Measurements from ENCODE around the gene ZFAND2A.
"Not testable (repeated sequence)": the region's sequence is repeated elsewhere in the genome, so short reads cannot be mapped to it uniquely, and the experiment has no call there.

ZFAND2A gene

DNA sequence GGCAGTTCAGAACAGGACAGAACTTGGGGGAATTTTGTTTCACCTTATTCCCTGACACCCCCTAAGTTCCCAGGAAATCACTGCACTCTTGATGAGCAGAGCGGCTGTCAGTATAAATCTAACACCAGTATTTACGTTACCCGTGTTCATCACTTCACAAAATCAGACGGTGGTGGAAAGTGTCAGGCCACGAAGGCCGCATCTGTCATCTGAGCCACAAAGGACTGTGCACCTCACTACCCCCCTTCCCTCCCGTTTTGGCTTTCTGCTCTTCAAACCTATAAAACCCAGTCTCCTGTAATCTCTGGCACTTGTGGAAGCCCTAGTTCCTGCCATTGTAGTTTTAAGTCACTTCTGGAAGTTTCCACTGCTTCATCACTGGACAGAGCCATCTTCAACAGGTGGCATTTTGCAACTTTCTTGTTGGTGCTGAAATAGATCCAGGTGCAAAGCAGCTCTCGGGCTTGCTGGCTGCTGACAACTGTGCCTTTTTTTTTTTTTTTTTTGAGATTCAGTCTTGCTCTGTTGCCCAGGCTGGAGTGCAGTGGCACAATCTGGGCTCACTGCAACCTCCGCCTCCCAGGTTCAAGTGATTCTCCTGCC is 9.5 kb downstream of the ZFAND2A start:
- DNase-seq: no peak

- DNase-seq: no peak
Measured at GRCh38 chr7:1149351-1149794, 10.6 kb downstream of the ZFAND2A start.

- not testable (repeated sequence) for DNase-seq
Measured at GRCh38 chr7:1147873-1148272, 12.1 kb downstream of the ZFAND2A start.

- DNase-seq: no peak
Measured at GRCh38 chr7:1144269-1144771, 15.7 kb downstream of the ZFAND2A start.

GRCh38 chr7:1143031-1143430 is 17.0 kb downstream of the ZFAND2A start:
- DNase-seq: not testable (repeated sequence)

DNA sequence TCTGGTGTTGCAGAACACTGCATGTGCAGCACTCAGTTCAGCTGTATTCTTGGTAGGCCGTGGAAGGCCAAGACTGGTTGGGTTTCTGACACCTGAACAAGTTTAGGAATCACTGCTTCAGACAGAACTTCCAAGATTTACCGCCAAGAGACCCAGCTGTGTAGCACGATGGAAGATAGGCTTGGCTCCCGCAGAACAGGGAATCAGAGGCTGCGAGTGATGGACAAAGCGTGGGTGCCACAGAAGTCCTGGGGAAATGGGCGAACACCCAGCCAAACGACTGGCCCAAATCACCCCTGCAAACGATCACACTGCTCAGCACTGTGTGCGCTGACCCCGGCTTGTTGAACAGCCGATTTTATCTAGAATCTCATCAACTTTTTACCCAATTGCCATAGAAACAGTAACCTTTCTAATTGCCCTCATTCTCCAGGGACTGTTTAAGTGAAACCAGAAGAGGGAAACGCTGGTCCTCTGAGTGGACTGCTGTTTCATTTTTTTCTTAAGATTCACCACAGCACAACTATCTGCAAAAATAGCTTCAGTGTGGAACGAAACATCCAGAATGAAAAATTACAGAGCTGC is 17.9 kb downstream of the ZFAND2A start:
- DNase-seq: no peak

GRCh38 chr7:1141651-1142050 is 18.3 kb downstream of the ZFAND2A start:
- DNase-seq: no peak

DNA sequence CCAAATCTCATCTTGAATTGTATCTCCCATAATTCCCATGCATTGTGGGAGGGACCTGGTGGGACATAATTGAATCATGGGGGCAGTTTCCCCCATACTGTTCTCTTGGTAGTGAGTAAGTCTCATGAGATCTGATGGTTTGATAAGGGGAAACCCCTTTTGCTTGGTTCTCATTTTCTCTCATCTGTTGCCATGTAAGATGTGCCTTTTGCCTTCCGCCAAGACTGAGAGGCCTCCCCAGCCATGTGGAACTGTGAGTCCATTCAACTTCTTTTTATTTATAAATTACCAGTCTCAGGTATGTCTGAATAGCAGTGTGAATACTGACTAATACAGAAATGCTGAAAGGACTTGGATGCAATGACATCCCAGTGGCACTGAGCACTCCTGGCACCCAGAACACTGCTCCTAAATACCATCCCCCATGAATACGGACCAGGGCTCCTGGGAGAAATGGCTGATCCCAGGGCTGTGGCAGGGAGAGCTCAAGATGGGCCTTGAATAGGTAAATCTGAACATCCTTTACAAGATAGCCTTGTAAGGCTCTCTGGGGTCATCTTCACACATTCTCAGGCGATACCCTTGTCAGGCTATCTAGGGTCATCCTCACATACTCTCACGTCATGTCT is 19.4 kb downstream of the ZFAND2A start:
- no peak for DNase-seq

DNA sequence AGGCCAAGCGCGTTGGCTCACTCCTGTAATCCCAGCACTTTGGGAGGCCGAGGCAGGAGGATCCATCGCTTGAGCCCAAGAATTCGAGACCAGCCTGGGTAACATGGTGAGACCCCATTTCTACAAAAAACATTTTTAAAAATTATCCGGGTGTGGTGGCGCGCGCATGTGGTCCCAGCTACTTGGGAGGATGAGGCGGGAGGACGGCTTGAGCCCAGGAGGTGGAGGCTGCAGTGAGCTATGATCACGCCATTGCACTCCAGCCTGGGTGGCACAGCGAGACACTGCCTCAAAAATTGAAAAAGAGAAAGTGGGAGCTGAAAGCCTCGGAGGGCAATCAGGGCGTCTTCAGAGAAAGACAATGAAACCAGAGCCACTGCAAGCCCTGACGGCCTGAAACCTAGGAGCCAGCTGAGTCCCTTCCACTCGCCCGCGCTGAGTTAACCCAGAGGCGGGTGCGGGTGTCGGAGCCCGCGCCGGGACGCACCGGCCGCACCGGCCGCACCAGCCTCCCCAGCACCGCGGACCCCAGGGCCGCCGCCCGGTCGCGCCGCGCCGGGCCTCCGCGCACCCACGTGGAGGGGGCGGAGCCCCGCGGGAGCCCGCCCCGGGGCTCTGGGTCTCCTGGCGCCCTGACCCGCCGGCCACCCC is 22.4 kb downstream of the ZFAND2A start:
- no peak for DNase-seq

DNA sequence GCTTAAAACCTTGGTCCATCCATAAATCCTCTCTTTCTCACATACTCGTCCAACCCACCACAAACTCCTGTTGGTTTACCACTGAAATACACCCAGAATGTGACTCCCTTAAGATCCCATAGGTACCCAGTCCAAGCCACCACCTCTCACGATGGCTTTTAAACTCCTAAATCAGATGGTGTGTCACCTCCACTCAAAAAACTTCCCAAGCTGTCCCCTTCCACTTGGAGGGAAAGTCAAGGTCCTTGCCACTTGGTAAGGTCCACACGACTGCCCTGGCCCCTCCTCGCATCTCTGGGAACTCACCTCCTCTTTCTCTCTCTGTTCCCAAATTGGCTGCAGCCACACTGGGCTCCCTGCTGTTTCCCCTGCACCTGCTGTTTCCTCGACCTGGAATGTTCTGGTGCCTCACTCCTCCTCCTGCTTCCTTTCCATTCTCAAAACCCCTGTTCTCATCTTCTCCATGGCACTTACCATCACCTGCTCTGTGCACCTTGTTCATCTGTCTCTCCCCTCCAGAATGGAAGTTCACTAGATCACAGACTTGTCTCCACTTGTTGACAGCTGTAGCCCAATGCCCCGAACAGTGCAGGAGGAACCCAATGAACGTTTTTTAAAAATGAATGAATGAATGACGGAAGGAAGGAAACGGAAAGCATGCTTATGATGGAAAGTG is 23.0 kb downstream of the ZFAND2A start:
- DNase-seq: no peak

- no peak for DNase-seq
Measured at GRCh38 chr7:1134951-1135350, 25.0 kb downstream of the ZFAND2A start.

DNA sequence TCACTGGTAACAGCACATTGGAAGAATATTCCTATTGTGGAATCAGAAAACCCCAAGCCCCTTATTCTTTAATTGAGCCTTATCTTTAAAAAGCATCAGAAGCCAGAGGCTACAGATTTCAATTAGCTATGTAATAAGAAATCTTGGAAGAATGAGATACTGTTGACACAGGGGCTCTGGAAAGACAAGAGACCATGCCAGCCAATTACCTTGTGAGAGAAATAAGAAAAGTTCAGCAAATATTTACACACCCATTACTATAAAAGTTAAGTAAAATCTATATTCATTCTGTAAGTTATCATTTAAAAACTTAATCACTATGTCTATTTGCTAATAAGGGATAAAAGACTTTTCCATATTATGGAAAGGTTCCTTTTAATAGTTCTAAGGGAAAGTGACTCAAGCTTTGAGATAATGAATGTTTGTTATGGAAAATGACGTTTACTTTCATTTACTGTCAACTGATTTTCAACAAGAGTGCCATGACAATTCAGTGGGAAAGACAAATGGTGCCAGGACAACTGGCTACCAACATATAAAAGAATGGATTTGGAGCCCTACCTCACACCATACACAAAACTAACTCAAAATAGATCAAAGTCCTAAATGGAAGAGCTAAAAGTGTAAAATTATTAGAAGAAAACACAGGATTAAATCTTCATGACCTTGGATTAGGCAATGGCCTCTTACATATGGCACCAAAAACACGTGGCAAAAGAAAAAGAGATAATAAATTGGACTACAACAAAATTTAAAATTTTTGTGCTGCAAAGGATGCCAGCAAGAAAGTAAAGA is 28.3 kb downstream of the ZFAND2A start:
- DNase-seq: no peak

DNA sequence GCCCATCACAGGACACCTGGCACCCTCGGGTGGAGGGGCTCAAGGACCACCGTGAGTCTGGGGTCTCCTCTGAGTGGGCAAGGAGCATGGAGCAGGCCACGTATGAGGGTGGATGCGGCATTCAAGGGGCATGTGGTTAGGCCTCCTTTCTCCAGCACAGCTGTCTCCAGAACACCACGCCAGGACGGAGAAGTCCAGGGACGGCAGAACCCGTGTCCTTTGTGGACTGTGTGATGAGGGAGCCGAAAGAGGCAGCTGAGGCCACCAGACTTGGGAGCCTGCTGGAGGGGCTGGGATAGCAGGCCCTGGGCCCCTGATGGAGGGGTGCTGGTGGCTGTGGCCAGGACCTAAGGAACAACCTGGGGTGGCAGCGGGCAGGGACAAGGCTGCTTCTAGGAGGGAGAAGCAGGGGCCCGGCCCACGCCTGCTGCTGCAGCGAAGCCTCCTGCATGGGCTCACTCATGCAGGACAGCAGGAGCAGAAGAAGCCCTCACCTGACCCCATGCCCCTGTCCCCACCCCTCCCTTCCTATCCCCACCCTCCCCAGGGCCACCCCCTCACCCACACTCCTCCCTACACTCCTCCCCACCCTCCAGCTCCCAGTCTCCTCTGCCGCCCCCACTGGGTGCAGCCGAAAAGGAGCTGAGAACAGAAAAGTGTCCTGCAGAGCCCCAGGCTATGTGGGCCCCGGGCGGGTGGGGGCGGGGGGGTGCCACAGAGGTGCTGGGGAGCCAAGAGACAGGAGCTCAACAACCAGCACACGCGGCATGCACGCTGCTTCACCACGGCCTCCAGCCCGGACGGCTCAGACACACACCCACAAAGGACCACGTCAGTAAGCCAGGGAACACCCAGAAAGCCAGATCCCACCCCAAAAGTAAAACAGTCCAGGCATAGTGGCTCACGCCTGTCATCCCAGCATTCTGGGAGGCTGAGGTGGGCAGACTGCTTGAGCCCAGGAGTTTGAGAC is 29.7 kb downstream of the ZFAND2A start:
- no peak for DNase-seq

GRCh38 chr7:1129431-1129830 is 30.6 kb downstream of the ZFAND2A start:
- DNase-seq: no peak

- no peak for DNase-seq
Measured at GRCh38 chr7:1127001-1127400, 33.0 kb downstream of the ZFAND2A start.

DNA sequence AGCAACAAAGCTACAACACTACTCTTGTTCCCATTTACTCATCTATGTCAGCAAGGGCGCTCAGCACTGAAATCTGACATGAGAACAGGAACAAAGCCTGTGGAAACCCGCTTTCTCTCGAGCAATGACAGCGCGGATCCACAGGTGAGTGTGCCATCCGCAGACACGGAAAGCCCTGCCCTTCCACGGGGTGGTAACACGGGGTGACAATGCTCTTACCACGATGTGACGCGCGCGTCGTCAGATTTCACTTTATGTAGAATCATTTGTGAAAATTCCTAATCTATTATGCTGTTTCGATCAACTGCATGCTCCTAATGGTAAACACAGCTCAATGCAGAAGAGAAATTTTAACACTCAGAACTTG is 34.4 kb downstream of the ZFAND2A start:
- no peak for DNase-seq

DNA sequence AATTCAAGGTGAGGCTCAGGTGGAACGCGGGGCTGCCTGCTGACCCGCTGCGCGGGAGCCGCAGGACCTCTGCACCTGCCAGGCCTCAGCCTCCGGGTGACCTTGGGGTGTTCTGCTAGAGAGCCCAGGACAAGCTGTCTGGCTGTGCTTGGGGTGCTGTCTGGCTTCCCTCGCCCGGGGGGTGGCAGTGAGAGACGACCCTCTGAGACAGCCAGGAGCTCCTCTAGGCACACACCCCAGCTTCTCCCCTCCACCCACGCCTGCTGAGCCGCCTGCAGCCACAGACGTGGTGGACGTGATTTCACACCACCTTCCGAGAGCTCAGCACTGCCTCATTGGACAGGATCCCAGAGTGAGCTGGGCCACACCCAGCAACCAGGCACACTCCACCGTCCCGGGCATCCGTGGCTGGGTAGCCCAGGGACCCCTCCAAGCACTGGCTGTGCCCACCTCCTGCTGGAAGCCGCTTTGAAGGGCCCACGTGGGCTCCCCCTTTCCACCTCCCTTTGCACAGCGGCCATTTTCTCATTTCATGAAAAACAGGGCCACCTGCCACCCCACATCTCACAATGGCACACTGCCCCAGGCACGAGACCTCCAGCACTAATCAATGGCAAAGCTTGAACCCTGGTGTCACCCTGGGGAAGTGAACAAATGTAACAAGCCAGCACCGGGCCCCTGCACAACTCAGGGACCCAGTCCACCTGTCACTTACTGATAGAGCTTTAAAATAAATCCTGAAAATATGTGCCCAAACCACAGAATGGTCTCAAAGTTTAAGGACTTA is 35.0 kb downstream of the ZFAND2A start:
- DNase-seq: no peak

GRCh38 chr7:1124164-1124563 is 35.8 kb downstream of the ZFAND2A start:
- no peak for DNase-seq

GRCh38 chr7:1123715-1124114 is 36.3 kb downstream of the ZFAND2A start:
- DNase-seq: no peak

DNA sequence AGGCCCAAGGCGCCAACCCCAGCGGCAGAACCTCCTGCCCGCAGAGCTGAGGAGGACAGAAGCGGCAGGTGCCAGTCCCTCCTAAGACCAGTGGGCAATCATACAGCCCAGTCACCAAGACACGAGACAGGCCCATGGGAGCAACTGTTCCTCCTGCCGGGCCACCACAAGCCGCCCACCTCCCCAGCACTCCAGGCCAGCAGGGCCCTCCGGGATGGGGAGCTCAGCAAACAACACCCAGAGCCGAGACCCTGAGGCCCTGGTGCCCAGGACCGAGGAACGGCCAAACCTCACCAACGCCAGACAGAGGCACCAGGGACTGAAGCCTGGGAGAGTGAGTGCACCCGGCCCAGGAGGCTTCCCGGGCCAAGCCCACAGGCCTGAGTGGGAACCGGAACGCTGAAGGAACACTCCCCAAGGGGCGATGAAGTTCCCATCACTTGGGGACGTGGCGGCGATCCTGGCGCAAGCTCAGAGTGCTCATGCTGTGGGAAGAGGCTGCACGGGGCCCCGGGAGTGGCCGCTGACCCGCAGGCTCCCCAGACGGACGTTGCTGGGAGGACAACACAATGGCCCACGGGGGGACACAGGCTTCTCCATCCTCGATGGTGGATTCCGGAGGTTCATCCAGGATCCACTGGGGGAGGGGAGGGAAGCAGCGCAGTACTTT is 37.0 kb downstream of the ZFAND2A start:
- no peak for DNase-seq
